CD4-positive, alpha-beta memory T cell (primary cell): Measurements from ENCODE around the gene CREBZF. TPM values are rescaled to one million over a fixed set of nuclear protein-coding genes. Genes with fewer than 3 reads are reported as not detected.
A peak's percentile ranks its signal among the peaks of the same experiment; 100 is the strongest.
"Not testable (repeated sequence)": the region's sequence is repeated elsewhere in the genome, so short reads cannot be mapped to it uniquely, and the experiment has no call there.

ENCODE experiments used
- CTCF ChIA-PET: fragments of 350-600 bp; sonication (Branson Sonifier 250); formaldehyde crosslinking; loops from one replicate; lab custom pipeline; 2021; ENCODE audit warnings: inconsistent platforms; ENCODE audit not compliant: partially characterized antibody; lab: Charles Lee
- POLR2A ChIA-PET: fragments of 350-600 bp; sonication (Branson Sonifier 250); formaldehyde crosslinking; loops from one replicate; lab custom pipeline; 2021; ENCODE audit not compliant: partially characterized antibody; lab: Charles Lee
- DNase-seq, 5 donors: peaks; one replicate each; pipeline versions ENCODE4 v3.0.0 to v3.0.0-alpha.2; 2020 to 2022; ENCODE audit warnings: mixed read lengths in 1 of 5
- H3K27ac ChIP-seq: one replicate; pipeline ENCODE4 v1.7.0; 2013; ENCODE audit warnings: low read depth, low read length
- H3K27me3 ChIP-seq: 2 replicates; pipeline ENCODE4 v1.7.0; 2013; ENCODE audit warnings: mild to moderate bottlenecking, low read length, moderate library complexity; ENCODE audit not compliant: insufficient read depth
- H3K36me3 ChIP-seq: 2 replicates; pipeline ENCODE4 v1.7.0; 2013; ENCODE audit warnings: mild to moderate bottlenecking, low read length, moderate library complexity; ENCODE audit not compliant: insufficient read depth
- H3K4me1 ChIP-seq: 2 replicates; pipeline ENCODE4 v1.7.0; 2013; ENCODE audit warnings: mild to moderate bottlenecking, low read length, moderate library complexity; ENCODE audit not compliant: insufficient read depth
- H3K4me3 ChIP-seq, 2 donors: one replicate each; pipeline ENCODE4 v1.7.0; 2013; ENCODE audit warnings: low read length in 2 of 2, mild to moderate bottlenecking in 1 of 2
- H3K9me3 ChIP-seq, 2 donors: one replicate each; pipeline ENCODE4 v1.7.0; 2013; ENCODE audit warnings: low read length in 2 of 2, control low read depth in 1 of 2; ENCODE audit not compliant: control insufficient read depth in 1 of 2
- H3K27ac Mint-ChIP-seq, 7 donors: one replicate each; pipeline ENCODE4 v1.8.0; 2020 to 2021; ENCODE audit warnings: mixed read lengths in 7 of 7, mild to moderate bottlenecking in 6 of 7, inconsistent platforms in 3 of 7, moderate library complexity in 3 of 7
- H3K27me3 Mint-ChIP-seq, 2 donors: one replicate each; pipeline ENCODE4 v1.8.0; 2020 to 2021; ENCODE audit warnings: mixed read lengths in 2 of 2
- H3K36me3 Mint-ChIP-seq, 2 donors: one replicate each; pipeline ENCODE4 v1.8.0; 2020 to 2021; ENCODE audit warnings: mixed read lengths in 2 of 2, inconsistent platforms in 1 of 2, mild to moderate bottlenecking in 1 of 2
- H3K4me1 Mint-ChIP-seq, 4 donors: one replicate each; pipeline ENCODE4 v1.8.0; 2020 to 2021; ENCODE audit warnings: mixed read lengths in 4 of 4, mild to moderate bottlenecking in 1 of 4
- H3K4me3 Mint-ChIP-seq, 8 donors: one replicate each; pipeline ENCODE4 v1.8.0; 2020 to 2021; ENCODE audit warnings: mixed read lengths in 8 of 8, mild to moderate bottlenecking in 7 of 8, moderate library complexity in 6 of 8, inconsistent platforms in 3 of 8
- H3K9me3 Mint-ChIP-seq, 8 donors: one replicate each; pipeline ENCODE4 v1.8.0; 2020 to 2021; ENCODE audit warnings: mixed read lengths in 8 of 8, mild to moderate bottlenecking in 5 of 8, inconsistent platforms in 3 of 8, moderate library complexity in 1 of 8
- intact Hi-C: fragments of 100-400 bp; cut with micrococcal nuclease; formaldehyde crosslinking; loops from one replicate; pipeline ENCODE4 v1.15.1; 2023
- polyA plus RNA-seq, 2 donors: library from polyadenylated mRNA; unstranded; fragments of 300-500 nt; fragmentation: Illumina TruSeq; gene quantifications; one replicate each; pipeline ENCODE4 v1.2.3, GENCODE V29; 2021
- total RNA-seq, 2 experiments: library from RNA; stranded (reverse); gene quantifications; one replicate each; pipeline ENCODE4 v1.2.3, GENCODE V29; 2021

Gene CREBZF
- total and polyA plus RNA-seq, 4 experiments from 2014 or later, result 7.6 to 105 (median 58.4) TPM

- H3K4me1 Mint-ChIP-seq, result peaks cover 27 to 47% (median 36%) of the 10 kb centered on the region in 4 donors
- peak within 1 kb of the TSS; percentile 93 to 99 (median 98) for H3K4me3 Mint-ChIP-seq
- peaks cover 5 to 29% of the 10 kb centered on the region in 2 donors for H3K36me3 Mint-ChIP-seq
- H3K27ac Mint-ChIP-seq, result peak within 1 kb of the TSS; percentile 91 to 99 (median 97)
- peaks cover 0 to 1% (median 0%) of the 10 kb centered on the region in 8 donors for H3K9me3 Mint-ChIP-seq
- no peaks in the 10 kb centered on the region for H3K9me3 ChIP-seq
- peak in 2 of 5 donors; percentile 33 to 35 for DNase-seq
- POLR2A ChIA-PET, result interaction anchor here (0.8 to 4.3 kb wide), 13 partner anchors 10 to 617 kb away, joined by 3 to 68 read pairs (median 9); partner anchors contain the start of genes CCDC83, CREBZF, EED and PICALM
- H3K27me3 ChIP-seq, result no peaks in the 10 kb centered on the region
- H3K27me3 Mint-ChIP-seq, result peaks cover 0 to 2% of the 10 kb centered on the region in 2 donors
- peaks cover 6% of the 10 kb centered on the region for H3K36me3 ChIP-seq
- peak within 1 kb of the TSS; percentile 58 to 73 for H3K4me3 ChIP-seq
- intact Hi-C loops, result no loop called here
- CTCF ChIA-PET, result interaction anchor here (0.5 to 1.8 kb wide), 8 partner anchors 11 to 667 kb away, joined by 3 to 11 read pairs (median 4); partner anchors contain the start of genes CCDC83, EED and TMEM126A
- peak within 1 kb of the TSS; percentile 82 for H3K27ac ChIP-seq
- H3K4me1 ChIP-seq, result peaks cover 30% of the 10 kb centered on the region
Observed at GRCh38 chr11:85627332-85627997, 37.5 kb downstream of the CREBZF start, which contains the start of gene DLG2. Gene DLG2 (minus strand): TSS chr11:85627344.

GRCh38 chr11:85626496-85626895 is 38.4 kb downstream of the CREBZF start:
- H3K27ac Mint-ChIP-seq, result peak overlapping the region; percentile 5 to 99 (median 97)
- H3K9me3 Mint-ChIP-seq, result peaks cover 0 to 1% (median 0%) of the 10 kb centered on the region in 8 donors
- peaks cover 6% of the 10 kb centered on the region for H3K36me3 ChIP-seq
- H3K36me3 Mint-ChIP-seq, result peaks cover 1 to 22% of the 10 kb centered on the region in 2 donors
- H3K4me3 Mint-ChIP-seq, result peak overlapping the region in 6 of 8 donors; percentile 23 to 99 (median 98)
- no peak for DNase-seq
- intact Hi-C loops, result no loop called here
- H3K9me3 ChIP-seq, result no peaks in the 10 kb centered on the region
- no peak overlapping the region for H3K27ac ChIP-seq
- H3K4me1 ChIP-seq, result peaks cover 30% of the 10 kb centered on the region
- peaks cover 0 to 2% of the 10 kb centered on the region in 2 donors for H3K27me3 Mint-ChIP-seq
- ChIA-PET CTCF (interaction anchor here (0.8 to 1.1 kb wide), 2 partner anchors 37 to 228 kb away, joined by 3 to 4 read pairs; no protein-coding TSS in a partner anchor), POLR2A (interaction anchor here (2.8 to 4.3 kb wide), 3 partner anchors 21 to 618 kb away, joined by 18 to 68 read pairs (median 55); partner anchors contain the start of genes CREBZF, EED and TMEM126A)
- H3K4me1 Mint-ChIP-seq, result peaks cover 27 to 47% (median 36%) of the 10 kb centered on the region in 4 donors
- no peaks in the 10 kb centered on the region for H3K27me3 ChIP-seq
- H3K4me3 ChIP-seq, result no peak overlapping the region

- H3K4me3 ChIP-seq, result no peak overlapping the region
- Mint-ChIP-seq H3K27ac (no peak overlapping the region), H3K36me3 (peaks cover 0 to 4% of the 10 kb centered on the region in 2 donors), H3K4me1 (peaks cover 1 to 4% (median 3%) of the 10 kb centered on the region in 4 donors), H3K4me3 (no peak overlapping the region), H3K9me3 (no peaks in the 10 kb centered on the region), H3K27me3 (peaks cover 0 to 2% of the 10 kb centered on the region in 2 donors)
- no peaks in the 10 kb centered on the region for H3K36me3 ChIP-seq
- no peaks in the 10 kb centered on the region for H3K4me1 ChIP-seq
- no peaks in the 10 kb centered on the region for H3K27me3 ChIP-seq
- intact Hi-C loops, result no loop called here
- DNase-seq, result no peak
- CTCF ChIA-PET, result no interaction called here
- no peaks in the 10 kb centered on the region for H3K9me3 ChIP-seq
- H3K27ac ChIP-seq, result no peak overlapping the region
- POLR2A ChIA-PET, result no interaction called here
Observed at GRCh38 chr11:85620256-85620655, 44.7 kb downstream of the CREBZF start.

GRCh38 chr11:85619499-85619898 is 45.4 kb downstream of the CREBZF start:
- Mint-ChIP-seq H3K27me3 (no peaks in the 10 kb centered on the region), H3K36me3 (peaks cover 0 to 4% of the 10 kb centered on the region in 2 donors), H3K27ac (no peak overlapping the region), H3K4me1 (no peaks in the 10 kb centered on the region), H3K9me3 (no peaks in the 10 kb centered on the region), H3K4me3 (no peak overlapping the region)
- no peak overlapping the region for H3K27ac ChIP-seq
- no peaks in the 10 kb centered on the region for H3K27me3 ChIP-seq
- H3K9me3 ChIP-seq, result no peaks in the 10 kb centered on the region
- H3K4me3 ChIP-seq, result no peak overlapping the region
- intact Hi-C loops, result no loop called here
- no peaks in the 10 kb centered on the region for H3K36me3 ChIP-seq
- no peak for DNase-seq
- ChIA-PET POLR2A (no interaction called here), CTCF (no interaction called here)
- no peaks in the 10 kb centered on the region for H3K4me1 ChIP-seq

- H3K27me3 ChIP-seq, H3K27ac ChIP-seq, H3K4me1 ChIP-seq, H3K36me3 Mint-ChIP-seq, POLR2A ChIA-PET, H3K36me3 ChIP-seq, H3K9me3 ChIP-seq, DNase-seq, H3K27me3 Mint-ChIP-seq, intact Hi-C loops, H3K9me3 Mint-ChIP-seq, H3K4me3 ChIP-seq, H3K4me3 Mint-ChIP-seq, H3K4me1 Mint-ChIP-seq, CTCF ChIA-PET: not testable (repeated sequence)
- H3K27ac Mint-ChIP-seq, result peak overlapping the region in 1 of 7 donors; percentile 42
Observed at GRCh38 chr11:85611643-85612042, 53.3 kb downstream of the CREBZF start.

Other genes starting within 250 kb of the CREBZF start
- 1 to 10 TPM; 2.7 TPM for gene DLG2, start 37.8 kb downstream of the CREBZF start, total RNA-seq
- 1 to 10 TPM in 1 of 2 donors, under 1 TPM in 1; 0.78 to 1.1 TPM for gene DLG2, start 37.8 kb downstream of the CREBZF start, polyA plus RNA-seq
- gene TMEM126B, start 36.5 kb downstream of the CREBZF start, total RNA-seq, result 10 to 100 TPM; 40.9 to 46.8 TPM
- 10 to 100 TPM; 66.6 to 73.4 TPM for gene TMEM126B, start 36.5 kb downstream of the CREBZF start, polyA plus RNA-seq
- 10 to 100 TPM; 17.4 to 17.5 TPM for gene TMEM126A, start 17.2 kb downstream of the CREBZF start, total RNA-seq
- 10 to 100 TPM; 67.2 to 70.0 TPM for gene TMEM126A, start 17.2 kb downstream of the CREBZF start, polyA plus RNA-seq
- under 1 TPM; 0.22 to 0.70 TPM for gene CCDC89, start 21.1 kb upstream of the CREBZF start, total RNA-seq
- not detected for gene CCDC89, start 21.1 kb upstream of the CREBZF start, polyA plus RNA-seq
- gene SYTL2, start 146.0 kb upstream of the CREBZF start, total RNA-seq, result 10 to 100 TPM; 35.5 to 35.7 TPM
- 10 to 100 TPM in 1 of 2 donors, 1 to 10 TPM in 1; 3.9 to 21.0 TPM for gene SYTL2, start 146.0 kb upstream of the CREBZF start, polyA plus RNA-seq
- not detected for gene CCDC83, start 190.3 kb upstream of the CREBZF start, total RNA-seq
- not detected for gene CCDC83, start 190.3 kb upstream of the CREBZF start, polyA plus RNA-seq